ENCODE results near the gene GABRD. TPM values are rescaled to one million over a fixed set of nuclear protein-coding genes. Genes with fewer than 3 reads are reported as not detected.
A peak's percentile ranks its signal among the peaks of the same experiment; 100 is the strongest.

GABRD gene
- total RNA-seq, 4 donors from 2014 or later, result 0.57 to 5.4 (median 1.8) TPM; not detected in 1

- no peak for DNase-seq
- Histone ChIP-seq H3K27ac (no peak overlapping the region), H3K27me3 (peaks cover 0 to 86% (median 6%) of the 10 kb centered on the region in 4 donors), H3K9me3 (no peaks in the 10 kb centered on the region), H3K4me3 (no peak overlapping the region), H3K36me3 (no peaks in the 10 kb centered on the region), H3K4me1 (peaks cover 0 to 14% (median 3%) of the 10 kb centered on the region in 3 donors)
- no peak for TF ChIP-seq POLR2A (IDR thresholded peaks at IDR 0.05)
- intact Hi-C loops (cut with DNase I), result no loop called here
- WGBS, 2 donors, result 83 to 89% methylated on average over 3 to 9 of the region's 9 CpGs
Measured at GRCh38 chr1:2000850-2001249, 18.3 kb upstream of the GABRD start.

GRCh38 chr1:2001773-2002411, 17.3 kb upstream of the GABRD start:
- intact Hi-C loops (cut with DNase I), result no loop called here
- DNase-seq, result no peak

GRCh38 chr1:2003541-2004131, 15.5 kb upstream of the GABRD start, which contains the start of gene CFAP74:
CFAP74 (minus strand) TSS chr1:2003786; CDS start chr1:1990956, 12,830 bp downstream.
- no peak for DNase-seq
- 0 to 9% methylated on average over 7 to 8 of the region's 49 CpGs for WGBS, 2 donors
- no peaks in the 10 kb centered on the region for H3K9me3 ChIP-seq
- intact Hi-C loops (cut with DNase I), result no loop called here
- TF ChIP-seq CTCF (IDR thresholded peaks at IDR 0.05), result no peak
- TF ChIP-seq POLR2A (IDR thresholded peaks at IDR 0.05), result no peak
- H3K27me3 ChIP-seq, result peaks cover 0 to 94% (median 6%) of the 10 kb centered on the region in 4 donors
- H3K36me3 ChIP-seq, result no peaks in the 10 kb centered on the region
- H3K4me3 ChIP-seq, result peak within 1 kb of the TSS in 1 of 4 donors; percentile 44
- H3K27ac ChIP-seq, result no peak within 1 kb of the TSS
- H3K4me1 ChIP-seq, result peaks cover 0 to 14% (median 3%) of the 10 kb centered on the region in 3 donors

More at GRCh38 chr1:2001773-2002411, 17.3 kb upstream of the GABRD start:
- 60 to 68% methylated on average over 13 of the region's 13 CpGs for WGBS, 2 donors
- Histone ChIP-seq H3K36me3 (no peaks in the 10 kb centered on the region), H3K4me3 (no peak overlapping the region), H3K4me1 (peaks cover 0 to 14% (median 3%) of the 10 kb centered on the region in 3 donors), H3K9me3 (no peaks in the 10 kb centered on the region), H3K27ac (no peak overlapping the region), H3K27me3 (peaks cover 0 to 92% (median 6%) of the 10 kb centered on the region in 4 donors)
- TF ChIP-seq POLR2A (IDR thresholded peaks at IDR 0.05) (no peak), CTCF (IDR thresholded peaks at IDR 0.05) (no peak)

GRCh38 chr1:2004856-2005255, 14.3 kb upstream of the GABRD start:
- Histone ChIP-seq H3K27ac (no peak overlapping the region), H3K36me3 (no peaks in the 10 kb centered on the region), H3K4me1 (peaks cover 0 to 14% (median 3%) of the 10 kb centered on the region in 3 donors), H3K27me3 (peaks cover 0 to 94% (median 6%) of the 10 kb centered on the region in 4 donors), H3K4me3 (no peak overlapping the region), H3K9me3 (no peaks in the 10 kb centered on the region)
- DNase-seq, result no peak
- intact Hi-C loops (cut with DNase I), result no loop called here
- TF ChIP-seq CTCF (IDR thresholded peaks at IDR 0.05) (no peak), POLR2A (IDR thresholded peaks at IDR 0.05) (no peak)
- WGBS, 2 donors, result 67 to 76% methylated on average over 15 to 20 of the region's 21 CpGs

- TF ChIP-seq POLR2A (IDR thresholded peaks at IDR 0.05), result no peak
- TF ChIP-seq CTCF (IDR thresholded peaks at IDR 0.05), result no peak
- H3K4me3 ChIP-seq, result no peak overlapping the region
- no peaks in the 10 kb centered on the region for H3K9me3 ChIP-seq
- H3K27me3 ChIP-seq, result peaks cover 0 to 69% (median 0%) of the 10 kb centered on the region in 4 donors
- no peaks in the 10 kb centered on the region for H3K4me1 ChIP-seq
- DNase-seq, result no peak
- no peak overlapping the region for H3K27ac ChIP-seq
- 81 to 82% methylated on average over 17 to 25 of the region's 27 CpGs for WGBS, 2 donors
- H3K36me3 ChIP-seq, result no peaks in the 10 kb centered on the region
- intact Hi-C loops (cut with DNase I), result no loop called here
Measured at GRCh38 chr1:2009101-2010053, 9.8 kb upstream of the GABRD start.

Measured in esophagus squamous epithelium (tissue), 5 donors.